ENCODE results near the gene AURKA. TPM values are rescaled to one million over a fixed set of nuclear protein-coding genes. Genes with fewer than 3 reads are reported as not detected.

The AURKA gene
- total and polyA plus RNA-seq, 2 of the 8 experiments (the other 6 are each of a cell fraction or from before 2014, with no cell fraction given): 45.8 to 84.8 TPM

DNA sequence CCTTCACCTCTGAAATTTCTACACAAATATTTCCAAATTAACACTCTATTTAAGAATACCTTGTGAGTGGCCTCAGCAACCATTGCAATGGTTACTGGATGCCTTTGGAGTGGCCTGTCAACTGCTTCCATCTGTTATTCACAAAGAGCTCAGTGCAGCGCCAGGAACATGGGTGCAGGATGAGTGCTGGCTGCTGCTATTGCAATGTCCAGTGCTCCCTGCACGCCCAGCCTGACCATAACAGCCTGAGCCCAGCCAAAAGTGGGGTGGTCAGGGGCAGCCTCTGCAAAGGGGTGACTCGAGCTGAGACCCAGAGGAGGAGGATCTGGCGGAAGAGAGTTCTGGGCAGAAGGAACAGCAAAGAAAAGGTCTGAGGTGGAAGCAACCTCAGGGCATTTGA lies 38.4 kb upstream of the AURKA start (continued):
- TF ChIP-seq, protein P1, sequence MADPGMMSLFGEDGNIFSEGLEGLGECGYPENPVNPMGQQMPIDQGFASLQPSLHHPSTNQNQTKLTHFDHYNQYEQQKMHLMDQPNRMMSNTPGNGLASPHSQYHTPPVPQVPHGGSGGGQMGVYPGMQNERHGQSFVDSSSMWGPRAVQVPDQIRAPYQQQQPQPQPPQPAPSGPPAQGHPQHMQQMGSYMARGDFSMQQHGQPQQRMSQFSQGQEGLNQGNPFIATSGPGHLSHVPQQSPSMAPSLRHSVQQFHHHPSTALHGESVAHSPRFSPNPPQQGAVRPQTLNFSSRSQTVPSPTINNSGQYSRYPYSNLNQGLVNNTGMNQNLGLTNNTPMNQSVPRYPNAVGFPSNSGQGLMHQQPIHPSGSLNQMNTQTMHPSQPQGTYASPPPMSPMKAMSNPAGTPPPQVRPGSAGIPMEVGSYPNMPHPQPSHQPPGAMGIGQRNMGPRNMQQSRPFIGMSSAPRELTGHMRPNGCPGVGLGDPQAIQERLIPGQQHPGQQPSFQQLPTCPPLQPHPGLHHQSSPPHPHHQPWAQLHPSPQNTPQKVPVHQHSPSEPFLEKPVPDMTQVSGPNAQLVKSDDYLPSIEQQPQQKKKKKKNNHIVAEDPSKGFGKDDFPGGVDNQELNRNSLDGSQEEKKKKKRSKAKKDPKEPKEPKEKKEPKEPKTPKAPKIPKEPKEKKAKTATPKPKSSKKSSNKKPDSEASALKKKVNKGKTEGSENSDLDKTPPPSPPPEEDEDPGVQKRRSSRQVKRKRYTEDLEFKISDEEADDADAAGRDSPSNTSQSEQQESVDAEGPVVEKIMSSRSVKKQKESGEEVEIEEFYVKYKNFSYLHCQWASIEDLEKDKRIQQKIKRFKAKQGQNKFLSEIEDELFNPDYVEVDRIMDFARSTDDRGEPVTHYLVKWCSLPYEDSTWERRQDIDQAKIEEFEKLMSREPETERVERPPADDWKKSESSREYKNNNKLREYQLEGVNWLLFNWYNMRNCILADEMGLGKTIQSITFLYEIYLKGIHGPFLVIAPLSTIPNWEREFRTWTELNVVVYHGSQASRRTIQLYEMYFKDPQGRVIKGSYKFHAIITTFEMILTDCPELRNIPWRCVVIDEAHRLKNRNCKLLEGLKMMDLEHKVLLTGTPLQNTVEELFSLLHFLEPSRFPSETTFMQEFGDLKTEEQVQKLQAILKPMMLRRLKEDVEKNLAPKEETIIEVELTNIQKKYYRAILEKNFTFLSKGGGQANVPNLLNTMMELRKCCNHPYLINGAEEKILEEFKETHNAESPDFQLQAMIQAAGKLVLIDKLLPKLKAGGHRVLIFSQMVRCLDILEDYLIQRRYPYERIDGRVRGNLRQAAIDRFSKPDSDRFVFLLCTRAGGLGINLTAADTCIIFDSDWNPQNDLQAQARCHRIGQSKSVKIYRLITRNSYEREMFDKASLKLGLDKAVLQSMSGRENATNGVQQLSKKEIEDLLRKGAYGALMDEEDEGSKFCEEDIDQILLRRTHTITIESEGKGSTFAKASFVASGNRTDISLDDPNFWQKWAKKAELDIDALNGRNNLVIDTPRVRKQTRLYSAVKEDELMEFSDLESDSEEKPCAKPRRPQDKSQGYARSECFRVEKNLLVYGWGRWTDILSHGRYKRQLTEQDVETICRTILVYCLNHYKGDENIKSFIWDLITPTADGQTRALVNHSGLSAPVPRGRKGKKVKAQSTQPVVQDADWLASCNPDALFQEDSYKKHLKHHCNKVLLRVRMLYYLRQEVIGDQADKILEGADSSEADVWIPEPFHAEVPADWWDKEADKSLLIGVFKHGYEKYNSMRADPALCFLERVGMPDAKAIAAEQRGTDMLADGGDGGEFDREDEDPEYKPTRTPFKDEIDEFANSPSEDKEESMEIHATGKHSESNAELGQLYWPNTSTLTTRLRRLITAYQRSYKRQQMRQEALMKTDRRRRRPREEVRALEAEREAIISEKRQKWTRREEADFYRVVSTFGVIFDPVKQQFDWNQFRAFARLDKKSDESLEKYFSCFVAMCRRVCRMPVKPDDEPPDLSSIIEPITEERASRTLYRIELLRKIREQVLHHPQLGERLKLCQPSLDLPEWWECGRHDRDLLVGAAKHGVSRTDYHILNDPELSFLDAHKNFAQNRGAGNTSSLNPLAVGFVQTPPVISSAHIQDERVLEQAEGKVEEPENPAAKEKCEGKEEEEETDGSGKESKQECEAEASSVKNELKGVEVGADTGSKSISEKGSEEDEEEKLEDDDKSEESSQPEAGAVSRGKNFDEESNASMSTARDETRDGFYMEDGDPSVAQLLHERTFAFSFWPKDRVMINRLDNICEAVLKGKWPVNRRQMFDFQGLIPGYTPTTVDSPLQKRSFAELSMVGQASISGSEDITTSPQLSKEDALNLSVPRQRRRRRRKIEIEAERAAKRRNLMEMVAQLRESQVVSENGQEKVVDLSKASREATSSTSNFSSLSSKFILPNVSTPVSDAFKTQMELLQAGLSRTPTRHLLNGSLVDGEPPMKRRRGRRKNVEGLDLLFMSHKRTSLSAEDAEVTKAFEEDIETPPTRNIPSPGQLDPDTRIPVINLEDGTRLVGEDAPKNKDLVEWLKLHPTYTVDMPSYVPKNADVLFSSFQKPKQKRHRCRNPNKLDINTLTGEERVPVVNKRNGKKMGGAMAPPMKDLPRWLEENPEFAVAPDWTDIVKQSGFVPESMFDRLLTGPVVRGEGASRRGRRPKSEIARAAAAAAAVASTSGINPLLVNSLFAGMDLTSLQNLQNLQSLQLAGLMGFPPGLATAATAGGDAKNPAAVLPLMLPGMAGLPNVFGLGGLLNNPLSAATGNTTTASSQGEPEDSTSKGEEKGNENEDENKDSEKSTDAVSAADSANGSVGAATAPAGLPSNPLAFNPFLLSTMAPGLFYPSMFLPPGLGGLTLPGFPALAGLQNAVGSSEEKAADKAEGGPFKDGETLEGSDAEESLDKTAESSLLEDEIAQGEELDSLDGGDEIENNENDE (IDR thresholded peaks at IDR 0.05; ENCODE audit: insufficient replicate concordance, low read length): no peak
- TF ChIP-seq SAP30 (IDR thresholded peaks at IDR 0.05; ENCODE audit: insufficient read depth, insufficient replicate concordance, low read length) (no peak), ATF2 (IDR thresholded peaks at IDR 0.05; ENCODE audit: low read length) (no peak), HDAC6 (IDR thresholded peaks at IDR 0.05; ENCODE audit: low read depth, low read length) (no peak), ZNF274 (IDR thresholded peaks at IDR 0.05; ENCODE audit: borderline replicate concordance, extremely low read depth, low read length) (no peak)
- TF ChIP-seq, protein P2, sequence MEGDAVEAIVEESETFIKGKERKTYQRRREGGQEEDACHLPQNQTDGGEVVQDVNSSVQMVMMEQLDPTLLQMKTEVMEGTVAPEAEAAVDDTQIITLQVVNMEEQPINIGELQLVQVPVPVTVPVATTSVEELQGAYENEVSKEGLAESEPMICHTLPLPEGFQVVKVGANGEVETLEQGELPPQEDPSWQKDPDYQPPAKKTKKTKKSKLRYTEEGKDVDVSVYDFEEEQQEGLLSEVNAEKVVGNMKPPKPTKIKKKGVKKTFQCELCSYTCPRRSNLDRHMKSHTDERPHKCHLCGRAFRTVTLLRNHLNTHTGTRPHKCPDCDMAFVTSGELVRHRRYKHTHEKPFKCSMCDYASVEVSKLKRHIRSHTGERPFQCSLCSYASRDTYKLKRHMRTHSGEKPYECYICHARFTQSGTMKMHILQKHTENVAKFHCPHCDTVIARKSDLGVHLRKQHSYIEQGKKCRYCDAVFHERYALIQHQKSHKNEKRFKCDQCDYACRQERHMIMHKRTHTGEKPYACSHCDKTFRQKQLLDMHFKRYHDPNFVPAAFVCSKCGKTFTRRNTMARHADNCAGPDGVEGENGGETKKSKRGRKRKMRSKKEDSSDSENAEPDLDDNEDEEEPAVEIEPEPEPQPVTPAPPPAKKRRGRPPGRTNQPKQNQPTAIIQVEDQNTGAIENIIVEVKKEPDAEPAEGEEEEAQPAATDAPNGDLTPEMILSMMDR (IDR thresholded peaks at IDR 0.05; ENCODE audit: control extremely low read depth in 1 of 3, insufficient read depth in 1 of 3, low read depth in 1 of 3, low read length in 3 of 3): no peak

Data from H1 (cell line).